GM06990 (cell line): ENCODE results near the gene ENPP4.
"Not testable (repeated sequence)": the region's sequence is repeated elsewhere in the genome, so short reads cannot be mapped to it uniquely, and the experiment has no call there.

Experiments used
- DNase-seq: peaks from one replicate; pipeline ENCODE4 v3.0.0-alpha.2; 2011; ENCODE audit not compliant: insufficient read length; ENCODE audit errors: extremely low read depth
- H3K27me3 ChIP-seq: replicated peaks from 2 replicates; pipeline ENCODE4 v1.6.0; 2011; ENCODE audit warnings: low read length; ENCODE audit not compliant: control insufficient read depth, insufficient read depth
- H3K36me3 ChIP-seq: 2 replicates; pipeline ENCODE4 v1.5.1; 2011; ENCODE audit warnings: low read length; ENCODE audit not compliant: control insufficient read depth, insufficient read depth
- H3K4me3 ChIP-seq: replicated peaks from 2 replicates; pipeline ENCODE4 v1.5.1; 2011; ENCODE audit warnings: low read depth, mild to moderate bottlenecking, control low read depth, low read length
- TF ChIP-seq, protein P1 (sequence below): IDR thresholded peaks from 2 replicates; pipeline ENCODE4 v1.5.1; 2011; ENCODE audit warnings: low read length, control low read depth, mild to moderate bottlenecking, inconsistent platforms; ENCODE audit not compliant: insufficient read depth, poor library complexity, severe bottlenecking

The ENPP4 gene

DNA sequence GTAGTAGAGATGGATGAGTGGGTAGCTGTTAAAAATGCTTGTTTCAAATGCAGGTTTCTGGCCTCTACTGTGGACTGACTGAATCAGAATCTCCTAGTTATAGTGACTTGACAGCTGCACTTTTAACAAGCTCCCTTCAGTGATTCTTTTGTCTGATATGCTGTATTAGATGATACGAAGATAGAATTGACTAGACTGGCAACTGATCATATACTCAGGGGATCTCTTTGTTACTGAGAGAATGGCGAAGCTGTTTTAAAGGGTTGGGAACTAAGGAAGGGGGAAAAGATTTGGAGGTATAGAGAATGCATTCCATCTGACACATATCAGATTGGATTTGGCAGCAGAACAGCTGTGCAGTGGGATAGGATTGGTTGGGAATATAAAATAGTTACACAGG lies 7.0 kb downstream of the ENPP4 start:
- Histone ChIP-seq H3K4me3 (no peak overlapping the region), H3K36me3 (no peaks in the 10 kb centered on the region; the same call in none of the 2 replicates), H3K27me3 (no peaks in the 10 kb centered on the region)
- no peak for DNase-seq
- TF ChIP-seq, protein P1, sequence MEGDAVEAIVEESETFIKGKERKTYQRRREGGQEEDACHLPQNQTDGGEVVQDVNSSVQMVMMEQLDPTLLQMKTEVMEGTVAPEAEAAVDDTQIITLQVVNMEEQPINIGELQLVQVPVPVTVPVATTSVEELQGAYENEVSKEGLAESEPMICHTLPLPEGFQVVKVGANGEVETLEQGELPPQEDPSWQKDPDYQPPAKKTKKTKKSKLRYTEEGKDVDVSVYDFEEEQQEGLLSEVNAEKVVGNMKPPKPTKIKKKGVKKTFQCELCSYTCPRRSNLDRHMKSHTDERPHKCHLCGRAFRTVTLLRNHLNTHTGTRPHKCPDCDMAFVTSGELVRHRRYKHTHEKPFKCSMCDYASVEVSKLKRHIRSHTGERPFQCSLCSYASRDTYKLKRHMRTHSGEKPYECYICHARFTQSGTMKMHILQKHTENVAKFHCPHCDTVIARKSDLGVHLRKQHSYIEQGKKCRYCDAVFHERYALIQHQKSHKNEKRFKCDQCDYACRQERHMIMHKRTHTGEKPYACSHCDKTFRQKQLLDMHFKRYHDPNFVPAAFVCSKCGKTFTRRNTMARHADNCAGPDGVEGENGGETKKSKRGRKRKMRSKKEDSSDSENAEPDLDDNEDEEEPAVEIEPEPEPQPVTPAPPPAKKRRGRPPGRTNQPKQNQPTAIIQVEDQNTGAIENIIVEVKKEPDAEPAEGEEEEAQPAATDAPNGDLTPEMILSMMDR, result no peak

DNA sequence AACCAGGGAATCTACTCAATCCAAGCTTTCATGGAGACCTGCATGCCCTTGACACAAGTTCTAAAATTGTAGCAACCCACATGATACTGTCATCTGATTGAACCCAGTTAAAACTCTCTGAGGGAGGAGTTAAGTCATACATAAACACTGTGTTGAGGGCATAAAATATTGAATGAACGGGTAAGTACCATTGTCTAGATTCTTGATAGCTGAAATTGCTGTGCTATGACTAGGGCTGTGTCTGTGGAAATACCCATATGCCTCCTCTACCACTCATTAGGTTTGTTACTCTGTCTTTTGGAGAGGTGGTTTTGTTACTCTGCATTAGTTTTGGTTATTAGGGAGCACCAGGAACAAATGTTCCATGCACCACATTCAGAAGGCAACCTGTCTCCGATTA lies 7.6 kb downstream of the ENPP4 start:
- Histone ChIP-seq H3K27me3 (no peaks in the 10 kb centered on the region), H3K4me3 (no peak overlapping the region), H3K36me3 (no peaks in the 10 kb centered on the region; the same call in none of the 2 replicates)
- TF ChIP-seq, protein P1, result no peak
- DNase-seq, result no peak

DNA sequence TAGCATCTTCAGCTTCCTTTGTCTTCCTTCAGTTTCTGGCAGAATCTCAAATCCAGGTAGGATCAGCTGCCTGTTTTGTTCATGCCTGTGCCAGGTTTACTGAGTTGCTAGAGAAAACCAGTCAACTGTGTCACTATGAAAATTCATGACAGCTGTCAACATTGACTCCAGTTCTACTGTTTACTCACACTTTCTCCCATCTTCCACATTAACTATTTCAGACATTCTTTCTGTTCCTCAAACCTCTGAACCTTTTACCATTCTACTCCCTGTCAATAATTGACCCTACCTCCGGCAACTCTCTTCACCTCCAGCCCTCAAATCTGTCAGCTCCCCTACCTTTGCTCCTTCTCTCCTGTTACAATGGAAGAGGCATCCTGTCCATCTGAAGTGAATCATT lies 8.5 kb downstream of the ENPP4 start:
- no peak for DNase-seq
- no peaks in the 10 kb centered on the region for H3K27me3 ChIP-seq
- no peak overlapping the region for H3K4me3 ChIP-seq
- TF ChIP-seq, protein P1, result no peak
- H3K36me3 ChIP-seq, result peaks cover 1% of the 10 kb centered on the region

DNA sequence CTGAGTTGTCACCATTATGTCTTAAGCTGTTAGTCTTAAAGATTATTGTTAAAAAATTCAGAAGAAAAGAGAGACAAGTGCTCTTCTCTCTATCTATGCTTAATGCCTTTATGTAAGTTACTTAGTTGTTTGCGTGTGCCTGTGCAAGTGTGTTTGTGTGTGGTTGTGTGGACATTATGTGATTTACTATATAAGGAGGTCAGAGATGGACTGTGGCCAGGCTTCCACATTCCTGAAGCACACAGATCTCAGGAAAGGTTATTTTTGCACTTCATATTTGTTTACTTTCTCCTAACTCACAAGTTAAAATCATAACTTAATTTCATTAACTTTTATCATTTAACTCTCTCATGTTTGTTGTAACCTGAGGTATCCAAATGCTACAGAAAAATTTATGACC lies 14.5 kb downstream of the ENPP4 start:
- no peak overlapping the region for H3K4me3 ChIP-seq
- DNase-seq, result no peak
- TF ChIP-seq, protein P1, result no peak
- H3K27me3 ChIP-seq, result no peaks in the 10 kb centered on the region
- peaks cover 1% of the 10 kb centered on the region for H3K36me3 ChIP-seq

DNA sequence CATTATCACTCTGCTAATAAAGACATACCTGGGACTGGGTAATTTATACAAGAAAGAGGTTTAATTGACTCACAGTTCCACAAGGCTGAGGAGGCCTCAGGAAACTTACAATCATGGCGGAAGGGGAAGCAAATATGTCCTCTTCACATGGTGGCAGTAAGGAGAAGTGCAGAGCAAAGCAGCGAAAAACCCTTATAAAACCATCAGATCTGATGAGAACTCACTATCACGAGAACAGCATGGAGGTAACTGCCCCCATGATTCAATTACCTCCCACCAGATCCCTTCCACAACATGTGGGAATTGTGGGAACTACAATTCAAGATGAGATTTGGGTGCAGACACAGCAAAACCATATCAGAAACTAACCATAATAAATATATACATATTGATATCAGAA lies 19.3 kb downstream of the ENPP4 start:
- H3K36me3 ChIP-seq, H3K27me3 ChIP-seq: not testable (repeated sequence)

DNA sequence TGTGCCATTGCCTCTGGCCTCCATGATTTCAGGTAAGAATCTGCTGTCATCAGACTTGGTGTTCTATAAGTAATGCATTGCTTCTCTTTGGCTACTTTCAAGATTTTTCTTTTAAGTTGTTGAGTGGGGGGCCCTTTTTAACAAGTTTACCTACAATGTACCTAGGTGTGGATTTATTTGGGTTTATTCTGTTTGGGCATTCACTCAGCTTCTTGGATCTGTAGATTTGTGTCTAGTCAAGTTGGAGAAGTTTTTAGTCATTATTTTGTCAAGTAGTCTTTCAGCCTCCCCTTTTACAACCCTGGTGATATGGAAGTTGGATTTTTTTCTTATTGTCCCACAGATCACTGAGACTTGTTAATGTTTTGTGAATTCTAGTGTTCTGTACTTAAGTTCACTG lies 26.9 kb downstream of the ENPP4 start:
- Histone ChIP-seq H3K36me3 (no peaks in the 10 kb centered on the region), H3K27me3 (no peaks in the 10 kb centered on the region), H3K4me3 (no peak overlapping the region)
- TF ChIP-seq, protein P1, result no peak
- DNase-seq, result no peak

More for the DNA sequence above, 19.3 kb downstream of the ENPP4 start:
- not testable (repeated sequence) for H3K4me3 ChIP-seq, DNase-seq
